ENCODE measurements around the gene ELOA2.
"Not testable (repeated sequence)": the region's sequence is repeated elsewhere in the genome, so short reads cannot be mapped to it uniquely, and the experiment has no call there.

Gene ELOA2, protein sequence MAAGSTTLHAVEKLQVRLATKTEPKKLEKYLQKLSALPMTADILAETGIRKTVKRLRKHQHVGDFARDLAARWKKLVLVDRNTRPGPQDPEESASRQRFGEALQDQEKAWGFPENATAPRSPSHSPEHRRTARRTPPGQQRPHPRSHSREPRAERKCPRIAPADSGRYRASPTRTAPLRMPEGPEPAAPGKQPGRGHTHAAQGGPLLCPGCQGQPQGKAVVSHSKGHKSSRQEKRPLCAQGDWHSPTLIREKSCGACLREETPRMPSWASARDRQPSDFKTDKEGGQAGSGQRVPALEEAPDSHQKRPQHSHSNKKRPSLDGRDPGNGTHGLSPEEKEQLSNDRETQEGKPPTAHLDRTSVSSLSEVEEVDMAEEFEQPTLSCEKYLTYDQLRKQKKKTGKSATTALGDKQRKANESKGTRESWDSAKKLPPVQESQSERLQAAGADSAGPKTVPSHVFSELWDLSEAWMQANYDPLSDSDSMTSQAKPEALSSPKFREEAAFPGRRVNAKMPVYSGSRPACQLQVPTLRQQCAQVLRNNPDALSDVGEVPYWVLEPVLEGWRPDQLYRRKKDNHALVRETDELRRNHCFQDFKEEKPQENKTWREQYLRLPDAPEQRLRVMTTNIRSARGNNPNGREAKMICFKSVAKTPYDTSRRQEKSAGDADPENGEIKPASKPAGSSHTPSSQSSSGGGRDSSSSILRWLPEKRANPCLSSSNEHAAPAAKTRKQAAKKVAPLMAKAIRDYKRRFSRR

DNA sequence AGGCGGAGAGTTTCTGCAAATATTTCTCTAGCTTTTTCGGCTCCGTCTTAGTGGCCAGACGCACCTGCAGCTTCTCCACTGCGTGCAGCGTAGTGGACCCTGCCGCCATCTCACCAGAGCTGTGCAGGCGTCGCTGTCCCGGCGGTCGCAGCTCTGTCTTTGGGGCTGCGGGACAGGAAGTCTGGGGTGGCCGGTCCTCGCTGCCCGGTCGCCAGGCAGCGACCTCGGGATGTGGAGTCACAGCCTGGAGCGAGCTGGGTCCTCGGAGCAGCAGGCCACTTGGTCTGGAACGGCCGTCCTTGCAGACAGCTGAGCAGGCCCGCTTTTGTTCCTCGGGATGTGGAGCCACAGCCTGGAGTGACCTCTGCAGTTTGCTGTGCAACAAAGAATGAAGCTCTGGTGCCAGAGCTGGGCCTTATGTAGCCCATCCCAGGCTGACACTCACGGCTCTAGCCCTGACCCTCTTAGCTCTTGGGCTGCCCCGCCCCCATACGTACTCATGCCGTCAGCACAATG lies at the start of gene ELOA2:
ELOA2 (minus strand) TSS at position 466 of the 516 bp plus-strand sequence; CDS start at position 109, 357 bp downstream.
- DNase-seq (ENCODE audit: low spot score): no peak

DNA sequence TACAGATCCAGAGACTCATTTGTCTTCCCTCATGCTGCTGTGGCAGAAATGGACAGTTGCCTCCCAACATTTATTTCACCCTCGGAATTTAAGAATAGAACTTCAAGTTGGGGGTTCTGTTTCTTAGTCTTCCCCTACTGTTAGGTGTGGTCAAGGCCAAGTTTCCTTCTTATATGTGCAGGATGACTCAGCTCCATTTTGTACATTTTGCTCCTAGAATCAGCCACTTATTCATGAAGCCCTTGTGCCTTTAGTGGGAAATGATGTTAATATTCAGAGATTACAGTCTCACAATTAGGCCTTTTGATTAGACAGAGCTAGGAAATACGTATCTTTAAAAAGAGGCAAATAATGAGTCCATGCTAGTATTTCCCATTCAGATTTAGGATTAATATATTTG lies 46.2 kb upstream of the ELOA2 start:
- no peak for DNase-seq (ENCODE audit: low spot score)

DNA sequence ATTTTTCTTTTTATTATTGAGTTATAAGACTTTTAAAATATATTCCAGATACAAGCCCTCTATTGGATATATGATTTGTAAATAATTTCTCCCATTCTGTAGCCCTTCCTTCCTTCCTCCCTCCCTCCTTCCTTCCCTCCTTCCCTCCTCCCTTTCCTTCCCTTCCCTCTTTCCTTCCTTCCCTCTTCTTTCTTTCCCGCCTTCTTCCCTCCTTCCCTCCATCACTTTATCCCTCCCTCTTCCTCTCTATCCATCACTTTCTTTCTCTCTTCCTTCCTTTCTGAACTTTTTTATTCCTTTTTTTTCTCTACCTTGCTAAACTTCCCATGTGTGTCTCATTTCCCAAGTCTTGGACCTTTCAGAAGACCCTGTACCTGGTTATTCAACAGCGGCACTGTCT lies 45.5 kb upstream of the ELOA2 start:
- no peak for DNase-seq (ENCODE audit: low spot score)

DNA sequence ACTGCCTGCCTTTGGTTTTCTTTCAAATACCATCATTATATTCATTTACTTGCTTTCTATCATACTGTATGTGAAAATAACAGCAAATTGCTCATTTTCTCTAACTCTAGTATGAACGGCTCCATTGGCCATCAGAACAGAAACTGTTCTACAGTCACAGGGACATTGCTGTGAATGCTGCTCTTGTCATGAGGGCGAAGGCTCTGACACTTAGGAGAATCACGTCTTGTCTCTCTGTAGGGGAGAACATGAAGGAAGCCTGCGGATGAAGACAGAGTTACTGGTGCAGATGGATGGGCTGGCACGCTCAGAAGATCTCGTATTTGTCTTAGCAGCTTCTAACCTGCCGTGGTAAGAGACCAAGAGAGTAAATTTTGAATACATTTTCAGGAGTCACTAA lies 41.7 kb upstream of the ELOA2 start:
- DNase-seq (ENCODE audit: low spot score): no peak

DNA sequence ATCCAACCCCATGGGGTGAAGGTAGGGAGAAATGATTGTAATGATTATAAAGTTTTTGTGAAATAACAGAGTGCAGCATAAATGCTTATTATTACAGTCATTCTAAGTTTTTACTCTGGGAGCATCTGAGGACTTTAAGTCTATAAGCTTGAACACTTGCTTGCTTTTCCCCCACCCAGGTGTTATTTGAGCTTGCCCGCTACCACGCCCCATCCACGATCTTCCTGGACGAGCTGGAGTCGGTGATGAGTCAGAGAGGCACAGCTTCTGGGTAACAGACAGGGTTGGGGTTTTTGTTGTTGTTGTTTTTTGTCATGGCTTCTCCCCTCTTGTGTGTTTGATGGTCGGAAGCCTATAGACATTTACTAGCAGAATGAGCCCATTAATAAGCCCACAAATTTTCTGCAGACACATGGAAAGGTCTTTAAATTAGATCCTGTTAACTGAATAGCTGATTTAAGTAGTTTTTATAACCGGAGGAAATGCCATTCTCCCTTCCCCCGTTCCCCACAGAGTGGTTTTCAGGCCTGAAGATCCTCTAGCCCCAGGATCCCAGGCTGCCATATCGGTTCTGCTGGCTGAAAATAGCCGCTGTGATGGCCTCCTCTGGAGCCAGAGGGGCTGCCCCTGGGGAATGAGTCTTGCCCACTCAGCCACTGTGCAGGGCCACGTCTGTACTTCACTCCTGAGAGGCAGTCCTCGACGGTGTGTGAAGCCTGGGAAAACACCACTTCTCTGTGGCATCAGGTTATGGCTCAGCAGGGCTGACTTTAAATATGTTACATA lies 39.9 kb upstream of the ELOA2 start:
- DNase-seq (ENCODE audit: low spot score): no peak

DNA sequence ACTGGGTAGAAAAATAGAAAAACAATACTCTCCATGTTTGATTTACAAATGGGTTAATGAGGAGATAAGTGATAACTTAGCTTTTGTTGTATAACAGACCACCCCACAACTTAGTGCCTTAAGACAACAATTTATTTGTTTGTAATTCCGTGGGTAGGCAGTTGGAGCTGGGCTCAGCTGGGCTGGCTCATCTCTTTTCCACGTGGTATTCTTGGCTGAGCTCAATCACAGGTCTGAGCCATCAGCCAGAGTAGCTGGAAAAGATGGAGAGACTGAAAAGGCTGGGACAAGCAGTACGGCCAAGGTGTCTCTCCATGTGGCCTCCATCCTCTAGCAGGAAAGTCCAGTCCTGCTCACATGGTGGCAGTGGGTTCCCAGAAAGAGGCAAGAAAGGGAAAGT lies 32.2 kb upstream of the ELOA2 start:
- no peak for DNase-seq (ENCODE audit: low spot score)

DNA sequence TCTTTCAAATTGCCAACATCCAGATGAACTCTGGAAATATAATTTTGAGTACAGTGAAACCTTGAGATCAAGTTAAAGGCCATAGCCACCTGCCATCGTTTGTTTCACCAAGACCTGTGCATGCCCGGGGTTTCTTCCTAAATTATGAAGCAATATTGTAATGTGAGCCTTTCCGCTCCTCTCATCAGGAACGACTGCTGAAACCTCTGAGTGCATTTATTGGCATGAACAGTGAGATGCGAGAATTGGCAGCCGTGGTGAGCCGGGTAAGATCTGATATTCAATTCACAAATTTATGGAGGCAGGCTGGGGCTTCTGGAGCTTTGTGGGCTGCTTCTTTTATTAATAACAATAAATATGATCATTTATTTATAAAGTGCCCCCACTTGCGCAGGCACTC lies 27.7 kb upstream of the ELOA2 start:
- DNase-seq (ENCODE audit: low spot score): no peak

DNA sequence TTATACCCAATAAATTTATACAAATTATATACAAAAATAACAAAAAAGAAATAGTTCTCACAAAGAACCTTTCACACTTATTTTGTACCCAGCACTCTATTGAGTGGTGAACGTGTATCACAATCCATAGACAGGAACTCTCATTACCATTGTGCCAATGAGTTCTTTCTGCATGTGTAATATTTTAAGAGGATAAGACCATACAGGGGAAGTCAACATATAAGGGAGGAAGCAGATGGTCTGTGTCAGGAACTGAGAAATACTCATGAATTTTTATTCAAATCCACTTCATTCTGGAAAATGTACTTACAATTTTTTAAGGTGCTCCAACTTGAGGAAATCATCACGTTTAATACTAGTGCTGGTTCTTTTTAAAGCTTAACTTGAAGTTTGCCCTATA lies 27.1 kb upstream of the ELOA2 start:
- no peak for DNase-seq (ENCODE audit: low spot score)

DNA sequence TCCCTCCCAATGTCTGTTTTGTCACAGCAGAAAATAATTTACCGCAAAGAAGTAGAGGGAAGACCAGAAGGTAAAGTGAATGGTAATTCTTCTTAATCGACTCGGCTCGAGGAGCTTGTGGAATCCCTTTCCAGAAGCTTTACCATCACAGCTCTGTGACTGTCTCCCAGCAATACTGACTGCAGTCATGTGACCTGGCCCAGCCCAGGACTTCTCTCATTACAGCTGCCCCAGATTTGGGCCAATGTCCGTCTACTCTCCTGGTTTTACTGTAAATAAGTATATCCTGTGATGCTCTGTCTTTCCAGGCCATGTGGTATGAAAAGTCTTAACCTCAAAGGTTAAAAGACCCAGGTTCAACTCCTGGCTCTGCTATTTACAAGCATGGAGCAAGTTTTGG lies 18.9 kb upstream of the ELOA2 start:
- no peak for DNase-seq (ENCODE audit: low spot score)

DNA sequence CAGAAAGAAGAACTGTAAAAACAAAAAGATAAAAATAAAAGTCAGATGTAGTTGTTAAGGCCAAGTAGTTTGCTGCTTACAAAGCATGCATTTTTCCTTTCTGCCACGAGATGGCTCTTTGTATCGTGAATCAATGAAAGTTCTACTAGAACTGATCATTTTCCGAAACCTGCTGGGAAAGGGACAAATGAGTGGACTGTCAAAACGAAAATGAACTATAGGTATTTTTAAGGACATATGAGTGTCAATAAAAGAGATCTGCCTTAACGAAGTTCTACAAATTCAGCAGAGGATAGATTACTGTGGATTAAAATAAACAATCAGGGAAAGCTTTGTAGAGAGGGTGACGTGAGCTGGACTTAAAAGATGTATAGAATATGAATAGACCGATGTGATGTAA lies 15.0 kb upstream of the ELOA2 start:
- DNase-seq (ENCODE audit: low spot score): peak; percentile 22

DNA sequence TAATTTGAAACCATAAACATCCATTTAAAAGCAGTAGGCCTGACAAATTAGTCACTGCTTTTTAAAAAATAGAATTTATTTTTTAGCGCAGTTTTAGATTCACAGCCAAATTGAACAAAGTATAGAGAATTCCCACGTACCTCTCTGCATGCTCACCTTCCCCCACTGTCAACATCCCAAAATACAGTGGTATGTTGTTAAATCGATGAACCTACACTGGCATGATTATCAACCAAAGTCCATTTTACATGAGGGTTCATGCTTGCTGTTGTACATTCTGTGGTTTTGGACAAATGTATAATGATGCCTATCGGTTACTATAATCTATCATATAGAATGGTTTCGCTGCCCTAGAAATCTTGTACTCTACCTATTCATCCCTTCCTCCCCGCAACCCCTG lies 5.6 kb upstream of the ELOA2 start:
- DNase-seq (ENCODE audit: low spot score): no peak

DNA sequence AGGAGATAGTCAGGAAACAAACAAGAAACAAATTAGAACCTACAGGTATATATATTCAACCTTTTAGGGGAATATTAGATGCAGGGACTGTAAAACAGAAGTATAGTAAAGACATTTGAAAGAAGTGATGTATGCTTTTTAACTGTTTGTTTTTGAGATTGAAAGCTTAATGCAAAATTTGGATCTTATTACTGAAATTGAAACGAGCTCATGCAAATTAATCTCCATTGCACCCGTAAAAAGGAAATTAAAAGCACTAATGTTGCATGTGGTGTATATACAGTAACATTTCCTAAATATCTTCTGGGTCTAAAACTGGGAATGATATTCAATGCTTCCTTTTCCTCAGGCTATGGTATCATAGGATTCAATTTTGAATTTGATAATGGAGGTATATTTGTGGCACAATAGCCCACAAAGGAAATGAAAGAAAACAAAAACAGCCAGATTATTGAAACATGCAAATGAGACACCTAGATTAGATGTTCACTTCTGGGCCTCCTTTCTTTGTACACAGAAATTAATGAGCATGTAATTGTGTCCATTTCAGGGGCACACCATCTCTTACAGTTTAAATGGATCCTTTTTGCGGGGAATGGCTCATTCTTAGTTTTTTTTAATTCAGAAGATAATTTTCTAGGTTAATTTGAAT lies 1.6 kb upstream of the ELOA2 start:
- DNase-seq (ENCODE audit: low spot score): no peak

DNA sequence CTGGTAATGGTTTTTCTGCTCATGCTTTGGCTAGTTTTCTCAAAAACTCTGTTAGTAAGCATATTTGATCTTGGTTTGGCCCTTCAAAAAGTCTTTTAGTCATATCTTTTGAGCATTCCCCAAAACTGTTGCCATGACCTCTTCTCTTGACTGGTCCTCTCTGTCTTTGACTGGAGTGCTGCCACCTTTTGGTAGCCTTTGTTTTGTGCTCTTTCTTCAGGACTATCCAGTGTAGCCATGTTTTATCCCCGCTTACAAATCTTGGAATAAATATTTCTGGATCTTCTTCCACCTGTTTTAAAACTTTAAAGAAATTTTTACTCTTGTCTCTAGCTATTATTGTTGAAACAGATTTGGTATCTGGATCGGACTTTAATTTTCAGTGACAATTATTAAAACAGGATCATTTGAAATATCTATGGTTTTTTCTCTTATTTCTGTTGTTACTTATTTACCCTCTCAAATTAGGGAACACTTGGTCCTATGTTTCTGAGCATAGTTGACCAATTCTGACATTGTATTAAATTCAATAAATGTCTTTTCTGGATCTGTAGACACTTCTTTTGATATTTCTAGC lies 965 bp upstream of the ELOA2 start:
- DNase-seq (ENCODE audit: low spot score): peak; percentile 64

DNA sequence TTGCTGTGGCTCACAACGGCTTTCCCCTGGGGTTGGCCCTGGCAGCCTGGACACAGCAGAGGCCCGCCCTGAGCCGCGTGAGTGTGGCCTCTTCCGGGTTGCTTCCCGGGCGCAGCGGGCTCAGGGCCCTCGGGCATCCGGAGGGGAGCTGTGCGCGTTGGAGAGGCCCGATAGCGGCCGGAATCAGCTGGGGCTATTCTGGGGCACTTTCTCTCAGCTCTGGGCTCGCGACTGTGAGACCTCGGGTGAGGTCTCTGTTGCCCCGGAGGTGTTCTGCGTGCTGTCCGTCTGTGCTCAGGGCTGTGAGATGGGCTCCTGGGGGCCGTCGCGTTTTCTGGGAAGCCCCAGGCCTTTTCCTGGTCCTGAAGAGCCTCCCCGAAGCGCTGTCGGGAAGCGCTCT lies 830 bp downstream of the ELOA2 start:
- DNase-seq (ENCODE audit: low spot score): not testable (repeated sequence)

DNA sequence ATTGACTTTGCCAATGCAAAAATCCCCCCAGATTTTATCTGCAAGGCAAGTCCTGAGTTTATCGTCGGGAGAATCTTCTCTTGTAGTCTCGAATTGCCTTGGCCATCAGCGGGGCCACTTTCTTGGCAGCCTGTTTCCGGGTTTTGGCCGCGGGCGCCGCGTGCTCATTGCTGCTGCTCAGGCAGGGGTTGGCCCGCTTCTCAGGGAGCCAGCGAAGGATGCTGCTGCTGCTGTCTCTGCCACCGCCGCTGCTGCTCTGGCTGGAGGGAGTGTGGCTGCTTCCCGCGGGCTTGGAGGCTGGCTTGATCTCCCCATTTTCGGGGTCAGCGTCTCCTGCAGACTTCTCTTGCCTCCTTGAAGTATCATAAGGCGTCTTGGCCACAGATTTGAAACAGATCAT lies 2.5 kb downstream of the ELOA2 start:
- no peak for DNase-seq (ENCODE audit: low spot score)

DNA sequence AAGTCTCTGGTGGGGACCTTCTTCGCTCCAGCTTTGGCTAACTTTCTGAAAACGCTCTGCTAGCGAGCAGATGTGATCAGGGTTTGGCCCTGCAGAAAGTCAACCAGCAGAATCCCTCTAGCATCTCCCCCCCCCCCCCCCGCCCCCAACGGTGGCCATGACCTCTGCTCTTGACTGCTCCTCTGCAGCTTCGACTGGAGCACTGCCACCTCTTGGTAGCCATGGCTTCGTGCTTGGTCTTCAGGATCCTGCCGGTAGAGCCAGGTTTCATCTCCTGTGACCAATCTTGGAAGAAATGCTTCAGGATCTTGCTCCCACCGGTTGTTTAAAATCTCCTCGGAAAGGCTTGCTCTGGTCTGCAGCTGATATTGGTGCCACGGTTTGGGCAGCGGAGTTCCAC lies 4.5 kb downstream of the ELOA2 start:
- DNase-seq (ENCODE audit: low spot score): not testable (repeated sequence)

DNA sequence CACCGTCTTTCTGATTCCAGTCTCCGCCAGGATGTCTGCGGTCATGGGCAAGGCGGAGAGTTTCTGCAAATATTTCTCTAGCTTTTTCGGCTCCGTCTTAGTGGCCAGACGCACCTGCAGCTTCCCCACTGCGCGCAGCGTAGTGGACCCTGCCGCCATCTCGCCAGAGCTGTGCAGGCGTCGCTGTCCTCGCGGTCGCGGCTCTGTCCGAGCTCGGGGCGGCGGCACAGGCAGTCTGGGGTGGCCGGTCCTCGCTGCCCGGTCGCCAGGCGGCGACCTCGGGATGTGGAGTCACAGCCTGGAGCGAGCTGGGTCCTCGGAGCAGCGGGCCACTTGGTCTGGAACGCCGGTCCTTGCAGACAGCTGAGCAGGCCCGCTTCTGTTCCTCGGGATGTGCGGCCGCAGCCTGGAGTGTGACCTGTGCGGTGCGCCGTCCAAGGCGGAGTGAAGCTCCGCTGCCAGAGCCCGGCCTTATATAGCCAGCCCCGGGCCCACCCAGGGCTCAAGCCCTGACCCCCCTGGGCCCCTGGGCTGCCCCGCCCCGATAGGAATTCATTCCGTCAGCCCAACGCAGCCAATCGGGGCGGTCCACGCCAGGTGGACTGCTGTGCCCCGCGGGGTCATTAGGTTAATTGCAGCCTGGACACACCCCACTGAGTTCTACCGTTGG lies 5.6 kb downstream of the ELOA2 start:
- not testable (repeated sequence) for DNase-seq (ENCODE audit: low spot score)

DNA sequence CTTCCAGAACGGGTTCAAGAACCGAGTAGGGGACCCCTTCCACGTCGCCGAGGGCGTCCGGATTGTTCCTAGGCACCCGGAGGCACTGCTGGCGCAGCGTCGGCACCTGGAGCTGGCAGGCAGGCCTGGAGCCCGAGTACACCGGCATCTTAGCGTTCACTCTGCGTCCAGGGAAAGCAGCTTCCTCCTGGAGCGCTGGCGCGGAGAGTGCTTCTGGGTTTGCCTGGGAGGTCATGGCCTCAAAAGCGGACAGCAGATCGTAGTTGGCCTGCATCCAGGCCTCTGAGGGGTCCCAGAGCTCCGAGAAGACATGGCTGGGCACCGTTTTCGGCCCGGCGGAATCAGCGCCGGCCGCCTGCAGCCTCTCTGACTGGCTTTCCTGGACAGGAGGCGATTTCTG lies 6.7 kb downstream of the ELOA2 start:
- not testable (repeated sequence) for DNase-seq (ENCODE audit: low spot score)

DNA sequence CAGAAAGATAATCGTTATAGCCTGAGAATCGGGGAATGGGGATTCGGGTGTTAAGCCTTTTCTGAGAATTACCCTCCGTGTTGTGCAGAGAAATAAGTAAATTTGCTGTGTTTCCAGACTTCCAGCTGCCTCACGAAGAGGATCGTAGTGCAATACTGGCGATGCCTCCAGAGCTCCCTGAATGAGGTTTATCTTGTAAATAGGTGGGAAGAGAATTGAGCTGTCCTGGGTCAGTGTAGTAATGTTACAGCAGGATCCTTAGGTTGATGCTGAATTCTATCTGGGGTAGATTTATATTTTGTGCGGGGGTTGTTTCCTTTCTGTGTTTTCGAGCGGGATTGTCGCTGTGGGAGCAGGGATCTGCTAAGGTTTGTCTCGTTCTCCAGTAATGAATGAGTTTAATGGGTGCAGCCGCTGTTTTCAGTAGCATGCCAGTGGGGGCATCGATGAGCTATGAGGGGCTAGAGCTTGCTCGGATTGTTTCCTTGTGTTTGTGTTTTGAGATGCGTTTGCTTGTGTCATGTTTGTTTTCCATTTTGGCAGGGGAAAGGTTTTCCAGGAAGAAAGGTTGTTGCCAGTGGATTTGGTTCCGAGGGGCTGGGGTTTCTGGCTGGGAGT lies 9.8 kb downstream of the ELOA2 start:
- DNase-seq (ENCODE audit: low spot score): not testable (repeated sequence)

DNA sequence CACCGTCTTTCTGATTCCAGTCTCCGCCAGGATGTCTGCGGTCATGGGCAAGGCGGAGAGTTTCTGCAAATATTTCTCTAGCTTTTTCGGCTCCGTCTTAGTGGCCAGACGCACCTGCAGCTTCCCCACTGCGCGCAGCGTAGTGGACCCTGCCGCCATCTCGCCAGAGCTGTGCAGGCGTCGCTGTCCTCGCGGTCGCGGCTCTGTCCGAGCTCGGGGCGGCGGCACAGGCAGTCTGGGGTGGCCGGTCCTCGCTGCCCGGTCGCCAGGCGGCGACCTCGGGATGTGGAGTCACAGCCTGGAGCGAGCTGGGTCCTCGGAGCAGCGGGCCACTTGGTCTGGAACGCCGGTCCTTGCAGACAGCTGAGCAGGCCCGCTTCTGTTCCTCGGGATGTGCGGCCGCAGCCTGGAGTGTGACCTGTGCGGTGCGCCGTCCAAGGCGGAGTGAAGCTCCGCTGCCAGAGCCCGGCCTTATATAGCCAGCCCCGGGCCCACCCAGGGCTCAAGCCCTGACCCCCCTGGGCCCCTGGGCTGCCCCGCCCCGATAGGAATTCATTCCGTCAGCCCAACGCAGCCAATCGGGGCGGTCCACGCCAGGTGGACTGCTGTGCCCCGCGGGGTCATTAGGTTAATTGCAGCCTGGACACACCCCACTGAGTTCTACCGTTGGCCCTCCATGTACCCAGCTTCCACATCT lies 11.5 kb downstream of the ELOA2 start:
- DNase-seq (ENCODE audit: low spot score): not testable (repeated sequence)

All from AG08396 (cell line).